Spleen (tissue), 11 donors: ENCODE measurements around the gene PPP1R26. TPM values are rescaled to one million over a fixed set of nuclear protein-coding genes. Genes with fewer than 3 reads are reported as not detected.

ENCODE experiments used
- DNase-seq: peaks from one replicate; pipeline ENCODE4 v3.0.0-alpha.2; 2020
- H3K27ac ChIP-seq, 8 donors: fragments of 200-600 bp; sonication (generic) in 7 of 8; 1 replicate in 4 of 8; 2 replicates in 4 of 8; pipeline versions ENCODE4 v1.5.0 to v1.8.0; 2016 to 2021; ENCODE audit warnings: inconsistent platforms in 4 of 8, mild to moderate bottlenecking in 4 of 8, moderate library complexity in 1 of 8
- H3K27me3 ChIP-seq, 7 donors: fragments of 200-600 bp; sonication (generic) in 6 of 7; replicated peaks in 1 of 7; 1 replicate in 4 of 7; 2 replicates in 3 of 7; pipeline versions ENCODE4 v1.5.0 to v1.8.0; 2016 to 2021; ENCODE audit warnings: inconsistent platforms in 3 of 7, mild to moderate bottlenecking in 1 of 7
- H3K36me3 ChIP-seq, 6 donors: fragments of 200-600 bp; sonication (generic) in 5 of 6; 1 replicate in 4 of 6; 2 replicates in 2 of 6; pipeline versions ENCODE4 v1.5.0 to v1.8.0; 2016 to 2021; ENCODE audit warnings: inconsistent platforms in 2 of 6
- H3K4me1 ChIP-seq, 6 donors: fragments of 200-600 bp; sonication (generic) in 5 of 6; 1 replicate in 3 of 6; 2 replicates in 3 of 6; pipeline versions ENCODE4 v1.5.0 to v1.8.0; 2016 to 2021; ENCODE audit warnings: inconsistent platforms in 3 of 6
- H3K4me3 ChIP-seq, 8 donors: fragments of 200-600 bp; sonication (generic) in 7 of 8; 1 replicate in 4 of 8; 2 replicates in 4 of 8; pipeline versions ENCODE4 v1.5.0 to v1.8.0; 2016 to 2021; ENCODE audit warnings: inconsistent platforms in 4 of 8, mild to moderate bottlenecking in 4 of 8, moderate library complexity in 2 of 8
- H3K9me3 ChIP-seq, 8 donors: fragments of 200-600 bp; sonication (generic) in 7 of 8; 1 replicate in 4 of 8; 2 replicates in 4 of 8; pipeline versions ENCODE4 v1.5.0 to v1.8.0; 2016 to 2021; ENCODE audit warnings: inconsistent platforms in 4 of 8
- POLR2A ChIP-seq, 3 donors: fragments of 450-650 bp; IDR thresholded peaks; one replicate each; pipeline ENCODE4 v1.5.1; 2017; ENCODE audit warnings: antibody characterized with exemption in 3 of 3, mild to moderate bottlenecking in 1 of 3
- POLR2AphosphoS5 ChIP-seq, 3 donors: sonication (generic); formaldehyde crosslinking; IDR thresholded peaks; one replicate each; pipeline ENCODE4 v1.5.1; 2017; ENCODE audit warnings: antibody characterized with exemption in 3 of 3
- WGBS, 5 donors: extraction: QIAGEN DNeasy Blood & Tissue Kit in 3 of 5; methylation state at CpG; one replicate each; pipeline versions ENCODE4 v1.1.5 to v1.1.7; 2013 to 2018; 5-methylcytosine and 5-hydroxymethylcytosine counted together
- intact Hi-C: fragments of 100-400 bp; cut with DNase I; formaldehyde crosslinking; loops from one replicate; pipeline ENCODE4 v1.15.0; 2023; ENCODE audit warnings: low total_unique reads
- polyA plus RNA-seq, 3 donors: library from polyadenylated mRNA; stranded (reverse); fragments of 200-250 nt; gene quantifications; one replicate each; pipeline ENCODE4 v1.2.1, GENCODE V29; 2013
- total RNA-seq, 7 donors: library from RNA; depleted of rRNA in 3 of 7; stranded (reverse); fragments of >200 nt in 3 of 7; fragmentation: NEBNext Ultra II Directional in 4 of 7; extraction: Animal tissue kit (Norgen Biotek cat#: 25700) in 4 of 7; gene quantifications; one replicate each; pipeline versions ENCODE4 v1.1.0 to v1.2.1, GENCODE V29; 2016 to 2021
- TF ChIP-seq, protein P1 (sequence below), 11 experiments: fragments of 200-600 bp in 7 of 11; fragments of 450-650 bp in 4 of 11; sonication (generic) in 4 of 11; IDR thresholded peaks in 8 of 11; conservative IDR thresholded peaks in 3 of 11; 1 replicate in 7 of 11; 2 replicates in 4 of 11; pipeline versions ENCODE4 v1.4.0 to v1.8.0; 2016 to 2021; ENCODE audit warnings: antibody characterized with exemption in 11 of 11, inconsistent platforms in 4 of 11, mild to moderate bottlenecking in 1 of 11
- donor health status: healthy with polysubstance abuse.
- donor health status: DM: no; HTN: no; CAD: no; lungs with moderate emphysema.
- donor health status: DM: no; HTN: no; CAD: no.
- donor health status: Bipolar disorder and iron deficiency.
- donor health status: healthy.
- donor health status: DM: no; HTN: no; CAD: no.
- donor health status: DM: yes; HTN: yes; CAD: no.

The PPP1R26 gene
- total and polyA plus RNA-seq, 10 donors = 1.8 to 18.7 (median 9.3) TPM

- peaks cover 0 to 9% (median 0%) of the 10 kb centered on the region in 6 donors for H3K4me1 ChIP-seq
- H3K9me3 ChIP-seq = no peaks in the 10 kb centered on the region
- intact Hi-C loops = no loop called here
- no peak for DNase-seq
- H3K27me3 ChIP-seq = peaks cover 0 to 65% (median 5%) of the 10 kb centered on the region in 7 donors
- H3K4me3 ChIP-seq = no peak overlapping the region
- TF ChIP-seq, protein P1, sequence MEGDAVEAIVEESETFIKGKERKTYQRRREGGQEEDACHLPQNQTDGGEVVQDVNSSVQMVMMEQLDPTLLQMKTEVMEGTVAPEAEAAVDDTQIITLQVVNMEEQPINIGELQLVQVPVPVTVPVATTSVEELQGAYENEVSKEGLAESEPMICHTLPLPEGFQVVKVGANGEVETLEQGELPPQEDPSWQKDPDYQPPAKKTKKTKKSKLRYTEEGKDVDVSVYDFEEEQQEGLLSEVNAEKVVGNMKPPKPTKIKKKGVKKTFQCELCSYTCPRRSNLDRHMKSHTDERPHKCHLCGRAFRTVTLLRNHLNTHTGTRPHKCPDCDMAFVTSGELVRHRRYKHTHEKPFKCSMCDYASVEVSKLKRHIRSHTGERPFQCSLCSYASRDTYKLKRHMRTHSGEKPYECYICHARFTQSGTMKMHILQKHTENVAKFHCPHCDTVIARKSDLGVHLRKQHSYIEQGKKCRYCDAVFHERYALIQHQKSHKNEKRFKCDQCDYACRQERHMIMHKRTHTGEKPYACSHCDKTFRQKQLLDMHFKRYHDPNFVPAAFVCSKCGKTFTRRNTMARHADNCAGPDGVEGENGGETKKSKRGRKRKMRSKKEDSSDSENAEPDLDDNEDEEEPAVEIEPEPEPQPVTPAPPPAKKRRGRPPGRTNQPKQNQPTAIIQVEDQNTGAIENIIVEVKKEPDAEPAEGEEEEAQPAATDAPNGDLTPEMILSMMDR (IDR thresholded peaks at IDR 0.05 in 8 of 11, conservative IDR thresholded peaks at IDR 0.05 in 3 of 11) = no peak
- TF ChIP-seq POLR2AphosphoS5 (IDR thresholded peaks at IDR 0.05) = no peak
- TF ChIP-seq POLR2A (IDR thresholded peaks at IDR 0.05) = no peak
- 79 to 92% (median 84%) methylated on average over 10 to 21 of the region's 21 CpGs for WGBS, 5 donors
- no peaks in the 10 kb centered on the region for H3K36me3 ChIP-seq
- H3K27ac ChIP-seq = peak overlapping the region in 5 of 8 donors; percentile 46 to 63 (median 54)
Observed at GRCh38 chr9:135523521-135524129, 44.0 kb downstream of the PPP1R26 start.

DNA sequence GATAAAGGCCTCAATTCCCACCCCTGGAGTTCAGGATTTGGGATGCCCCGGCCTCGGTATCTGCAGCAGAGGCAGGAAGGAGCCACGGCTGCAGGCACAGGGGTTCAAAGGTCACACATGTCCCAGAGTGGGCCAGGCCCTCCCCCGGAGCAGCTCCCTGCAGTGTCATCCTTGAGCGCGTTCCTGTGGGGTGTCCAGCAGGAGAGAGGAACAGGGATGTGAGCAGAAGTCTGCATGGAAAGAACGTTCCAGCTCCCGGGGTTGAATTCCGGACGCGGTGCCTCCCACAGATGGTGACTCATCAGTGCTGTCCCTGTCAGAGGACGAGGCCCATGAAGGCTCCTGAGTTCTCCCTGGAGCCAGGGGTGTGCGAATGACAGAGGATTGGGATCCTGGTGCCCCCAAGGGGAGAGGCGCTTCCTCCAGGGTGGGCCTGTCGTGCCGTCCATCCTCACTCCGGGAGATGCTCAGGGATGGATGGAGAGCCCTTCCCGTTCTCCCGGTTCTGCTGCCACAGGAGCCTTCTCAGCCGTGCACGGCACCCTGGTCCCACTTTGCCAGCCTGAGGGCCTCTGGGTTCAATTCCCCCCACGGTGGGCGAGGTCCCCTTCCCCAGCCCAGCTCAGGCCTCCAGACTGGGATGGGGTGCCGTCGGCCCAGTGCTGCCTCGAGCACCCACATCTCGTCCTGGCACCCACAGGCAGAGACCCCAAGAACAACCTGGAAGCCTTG lies 44.7 kb downstream of the PPP1R26 start:
- 65 to 90% (median 74%) methylated on average over 19 to 27 of the region's 27 CpGs for WGBS, 5 donors
- intact Hi-C loops = no loop called here
- DNase-seq = no peak
- no peak for TF ChIP-seq POLR2A (IDR thresholded peaks at IDR 0.05)
- TF ChIP-seq POLR2AphosphoS5 (IDR thresholded peaks at IDR 0.05) = peak in 2 of 3 donors; percentile 53 to 55
- TF ChIP-seq, protein P1 (IDR thresholded peaks at IDR 0.05 in 8 of 11, conservative IDR thresholded peaks at IDR 0.05 in 3 of 11) = no peak
- peaks cover 0 to 65% (median 5%) of the 10 kb centered on the region in 7 donors for H3K27me3 ChIP-seq
- H3K27ac ChIP-seq = peak overlapping the region in 5 of 8 donors; percentile 48 to 63 (median 57)
- peaks cover 0 to 9% (median 0%) of the 10 kb centered on the region in 6 donors for H3K4me1 ChIP-seq
- H3K36me3 ChIP-seq = no peaks in the 10 kb centered on the region
- no peaks in the 10 kb centered on the region for H3K9me3 ChIP-seq
- no peak overlapping the region for H3K4me3 ChIP-seq

- no peak for DNase-seq
- intact Hi-C loops = no loop called here
- Histone ChIP-seq H3K27ac (no peak overlapping the region), H3K4me3 (no peak overlapping the region), H3K36me3 (no peaks in the 10 kb centered on the region), H3K4me1 (peaks cover 0 to 9% (median 0%) of the 10 kb centered on the region in 6 donors), H3K9me3 (no peaks in the 10 kb centered on the region), H3K27me3 (peaks cover 0 to 65% (median 5%) of the 10 kb centered on the region in 7 donors)
- WGBS, 5 donors = 77 to 100% (median 89%) methylated on average over 8 to 31 of the region's 31 CpGs
- TF ChIP-seq, protein P1 (IDR thresholded peaks at IDR 0.05 in 8 of 11, conservative IDR thresholded peaks at IDR 0.05 in 3 of 11) = no peak
- TF ChIP-seq POLR2A (IDR thresholded peaks at IDR 0.05) (no peak), POLR2AphosphoS5 (IDR thresholded peaks at IDR 0.05) (no peak)
Observed at GRCh38 chr9:135525241-135526088, 45.9 kb downstream of the PPP1R26 start.
